GM19452 (cell line): Measurements from ENCODE around the gene GIT2.
"Not testable (repeated sequence)": the region's sequence is repeated elsewhere in the genome, so short reads cannot be mapped to it uniquely, and the experiment has no call there.

ENCODE experiments used
- ATAC-seq: cut with Tn5 transposase; IDR thresholded peaks from one replicate; pipeline ENCODE4 v1.9.1; 2021; ENCODE audit not compliant: unreplicated experiment

The GIT2 gene

GRCh38 chr12:109995686-109996482, at the start of gene GIT2:
Gene GIT2 (minus strand): TSS chr12:109996368. CDS start chr12:109996224, 144 bp downstream.
- ATAC-seq, result peak; percentile 60

- ATAC-seq, result no peak
Observed at GRCh38 chr12:110042264-110042663, 46.1 kb upstream of the GIT2 start.

- no peak for ATAC-seq
Observed at GRCh38 chr12:110039085-110039807, 43.1 kb upstream of the GIT2 start.

GRCh38 chr12:110038741-110039084, 42.5 kb upstream of the GIT2 start:
- no peak for ATAC-seq

- ATAC-seq, result no peak
Observed at GRCh38 chr12:110037315-110037714, 41.1 kb upstream of the GIT2 start.

GRCh38 chr12:110035534-110036104, 39.5 kb upstream of the GIT2 start:
- ATAC-seq, result no peak

GRCh38 chr12:110033888-110034287, 37.7 kb upstream of the GIT2 start:
- no peak for ATAC-seq

- ATAC-seq, result no peak
Observed at GRCh38 chr12:110029290-110029815, 33.2 kb upstream of the GIT2 start.

GRCh38 chr12:110028323-110028722, 32.2 kb upstream of the GIT2 start:
- ATAC-seq, result no peak

GRCh38 chr12:110024051-110024450, 27.9 kb upstream of the GIT2 start:
- no peak for ATAC-seq

- no peak for ATAC-seq
Observed at GRCh38 chr12:110023059-110023980, 27.2 kb upstream of the GIT2 start.

- ATAC-seq, result no peak
Observed at GRCh38 chr12:110020956-110021355, 24.8 kb upstream of the GIT2 start.

- no peak for ATAC-seq
Observed at GRCh38 chr12:110015132-110015531, 19.0 kb upstream of the GIT2 start.

GRCh38 chr12:110012659-110013058, 16.5 kb upstream of the GIT2 start:
- ATAC-seq, result no peak

- peak; percentile 58 for ATAC-seq
Observed at GRCh38 chr12:110012137-110012536, 16.0 kb upstream of the GIT2 start.

- ATAC-seq, result peak; percentile 41
Observed at GRCh38 chr12:110010853-110011723, 14.9 kb upstream of the GIT2 start.

GRCh38 chr12:110008681-110009398, 12.7 kb upstream of the GIT2 start:
- not testable (repeated sequence) for ATAC-seq

GRCh38 chr12:110007881-110008280, 11.7 kb upstream of the GIT2 start:
- no peak for ATAC-seq

- ATAC-seq, result no peak
Observed at GRCh38 chr12:110006115-110006514, 9.9 kb upstream of the GIT2 start.
